HFF-Myc (cell line): ENCODE data around the gene CBY3.
"Not testable (repeated sequence)": the region's sequence is repeated elsewhere in the genome, so short reads cannot be mapped to it uniquely, and the experiment has no call there.

Experiments
- DNase-seq: peaks from one replicate; pipeline ENCODE4 v3.0.0-alpha.2; 2011; ENCODE audit warnings: low read depth; ENCODE audit errors: extremely low read depth
- H3K4me3 ChIP-seq: replicated peaks from 2 replicates; pipeline ENCODE4 v1.5.1; 2011; ENCODE audit warnings: low read depth, mild to moderate bottlenecking, control low read depth, low read length

The CBY3 gene

DNA sequence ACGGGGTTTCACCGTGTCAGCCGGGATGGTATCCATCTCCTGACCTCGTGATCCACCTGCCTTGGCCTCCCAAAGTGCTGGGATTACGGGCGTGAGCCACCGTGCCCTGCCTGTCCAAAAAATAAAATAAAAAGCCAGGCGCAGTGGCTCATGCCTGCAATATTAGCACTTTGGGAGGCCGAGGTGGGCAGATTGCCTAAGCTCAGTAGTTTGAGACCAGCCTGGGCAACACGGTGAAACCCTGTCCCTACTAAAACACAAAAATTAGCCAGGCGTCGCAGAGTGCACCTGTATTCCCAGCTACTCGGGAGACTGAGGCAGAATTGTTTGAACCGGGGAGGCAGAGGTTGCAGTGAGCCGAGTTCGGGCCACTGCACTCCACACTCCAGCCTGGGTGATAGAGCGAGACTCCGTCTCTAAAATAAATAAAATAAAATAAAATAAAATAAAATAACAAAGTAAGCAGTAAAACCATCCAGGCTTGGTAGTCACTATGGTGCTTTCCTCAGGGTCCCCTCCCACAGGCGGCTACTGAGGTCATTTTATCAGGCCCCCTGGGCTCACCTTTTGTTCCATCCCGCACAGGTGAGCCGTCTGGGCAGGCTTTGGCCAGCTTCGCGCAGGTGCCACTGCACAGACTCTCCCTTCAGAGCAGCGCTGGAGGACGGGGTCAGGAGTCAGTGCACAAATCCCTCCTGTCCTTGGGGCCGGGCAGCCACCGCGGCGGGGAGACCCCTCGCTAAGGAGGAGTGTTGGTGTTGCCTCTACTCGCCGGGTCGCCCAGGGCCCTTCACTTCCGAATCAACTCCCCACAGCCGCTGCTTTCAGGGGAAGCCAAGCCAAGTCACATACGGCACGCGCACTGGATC is 47.1 kb downstream of the CBY3 start:
- DNase-seq = not testable (repeated sequence)
- H3K4me3 ChIP-seq = peak overlapping the region; percentile 44
